H1 (cell line): ENCODE data around the gene PPP1R9A. TPM values are rescaled to one million over a fixed set of nuclear protein-coding genes. Genes with fewer than 3 reads are reported as not detected.

ENCODE experiments used
- CTCF ChIA-PET: fragments of 300-600 bp; sonication (Branson Sonifier 250); formaldehyde crosslinking; loops from one replicate; lab custom pipeline; 2021; ENCODE audit not compliant: partially characterized antibody; lab: Charles Lee
- POLR2A ChIA-PET: fragments of 300-600 bp; sonication (Branson Sonifier 250); formaldehyde crosslinking; loops from one replicate; lab custom pipeline; 2021; ENCODE audit warnings: inconsistent platforms; ENCODE audit not compliant: partially characterized antibody; lab: Charles Lee
- DNase-seq, 2 experiments: peaks; one replicate each; pipeline versions ENCODE4 v3.0.0 to v3.0.0-alpha.2; 2010 to 2022; ENCODE audit warnings: low spot score in 2 of 2, low read depth in 1 of 2, mixed read lengths in 1 of 2
- FAIRE-seq: peaks from 2 replicates; lab custom pipeline; 2011; peaks lifted over from hg19 to GRCh38; lab: Jason Lieb, UNC
- H2AFZ ChIP-seq: 2 replicates; pipeline ENCODE4 v1.8.1; 2012; ENCODE audit warnings: low read length, inconsistent platforms
- H2AK5ac ChIP-seq: 2 replicates; pipeline ENCODE4 v1.6.1; 2013; ENCODE audit warnings: low read depth, low read length
- H2BK120ac ChIP-seq: replicated peaks from 2 replicates; pipeline ENCODE3; 2013; ENCODE audit warnings: low read depth, low read length, inconsistent platforms
- H2BK12ac ChIP-seq: 2 replicates; pipeline ENCODE4 v1.6.1; 2013; ENCODE audit warnings: low read depth, low read length
- H2BK15ac ChIP-seq: 2 replicates; pipeline ENCODE4 v1.6.1; 2013; ENCODE audit warnings: low read length
- H2BK20ac ChIP-seq: 2 replicates; pipeline ENCODE4 v1.6.1; 2013; ENCODE audit warnings: low read length
- H2BK5ac ChIP-seq: 2 replicates; pipeline ENCODE4 v1.6.1; 2013; ENCODE audit warnings: low read depth, low read length
- H3K14ac ChIP-seq: 2 replicates; pipeline ENCODE4 v1.6.1; 2013; ENCODE audit warnings: inconsistent platforms; ENCODE audit not compliant: insufficient read length
- H3K18ac ChIP-seq: 2 replicates; pipeline ENCODE4 v1.6.1; 2013; ENCODE audit warnings: low read length; ENCODE audit errors: extremely low read depth
- H3K23ac ChIP-seq: 2 replicates; pipeline ENCODE4 v1.6.1; 2013; ENCODE audit warnings: inconsistent platforms; ENCODE audit not compliant: insufficient read length
- H3K23me2 ChIP-seq: 2 replicates; pipeline ENCODE4 v1.6.1; 2013; ENCODE audit warnings: low read depth, low read length
- H3K27ac ChIP-seq: 2 replicates; pipeline ENCODE4 v1.6.1; 2011; ENCODE audit warnings: low read depth, low read length, inconsistent platforms
- H3K27me3 ChIP-seq, 4 experiments: replicated peaks in 1 of 4; 1 replicate in 1 of 4; 2 replicates in 3 of 4; pipeline versions ENCODE4 v1.6.1 to v1.8.1; 2011 to 2013; ENCODE audit warnings: low read length in 3 of 4, mild to moderate bottlenecking in 3 of 4, inconsistent platforms in 2 of 4, mixed read lengths in 2 of 4, moderate library complexity in 1 of 4; ENCODE audit not compliant: control insufficient read depth in 3 of 4, insufficient read depth in 3 of 4; ENCODE audit errors: extremely low read depth in 1 of 4
- H3K36me3 ChIP-seq, 4 experiments: 2 replicates each; pipeline versions ENCODE4 v1.6.1 to v1.8.1; 2011 to 2013; ENCODE audit warnings: mild to moderate bottlenecking in 4 of 4, low read length in 3 of 4, moderate library complexity in 2 of 4, control low read depth in 1 of 4, inconsistent platforms in 1 of 4; ENCODE audit not compliant: insufficient read depth in 4 of 4, control insufficient read depth in 2 of 4
- H3K4ac ChIP-seq: replicated peaks from 2 replicates; pipeline ENCODE3; 2013; ENCODE audit warnings: low read length, low read depth, mixed read lengths, inconsistent platforms; ENCODE audit not compliant: insufficient read length
- H3K4me1 ChIP-seq, 4 experiments: replicated peaks in 1 of 4; 1 replicate in 1 of 4; 2 replicates in 3 of 4; pipeline versions ENCODE4 v1.6.1 to v1.8.1; 2011 to 2013; ENCODE audit warnings: low read length in 3 of 4, inconsistent platforms in 2 of 4, mixed read lengths in 1 of 4; ENCODE audit not compliant: insufficient read depth in 4 of 4, control insufficient read depth in 3 of 4
- H3K4me2 ChIP-seq, 2 experiments: 2 replicates each; pipeline versions ENCODE4 v1.6.1 to v1.8.1; 2011 to 2013; ENCODE audit warnings: low read depth in 2 of 2, low read length in 2 of 2, control low read depth in 1 of 2, inconsistent platforms in 1 of 2, mild to moderate bottlenecking in 1 of 2; ENCODE audit not compliant: insufficient read depth in 1 of 2
- H3K4me3 ChIP-seq, 4 experiments: fragments of 200-600, 300-600 bp in 1 of 4; sonication (generic), shearing (Covaris generic), sonication (Bioruptor Twin) in 1 of 4; 2 replicates each; pipeline versions ENCODE4 v1.5.1 to v1.8.1; 2011 to 2016; ENCODE audit warnings: low read length in 4 of 4, low read depth in 3 of 4, control low read depth in 2 of 4, inconsistent platforms in 2 of 4, mild to moderate bottlenecking in 2 of 4, mixed read lengths in 1 of 4, moderate library complexity in 1 of 4; ENCODE audit not compliant: insufficient read depth in 2 of 4; ENCODE audit errors: extremely low read depth in 1 of 4
- H3K56ac ChIP-seq: replicated peaks from 2 replicates; pipeline ENCODE3; 2013; ENCODE audit warnings: low read depth, mild to moderate bottlenecking, mixed read lengths, low read length, inconsistent platforms; ENCODE audit not compliant: insufficient read length
- H3K79me1 ChIP-seq: 2 replicates; pipeline ENCODE4 v1.6.1; 2013; ENCODE audit warnings: low read depth, low read length, control low read depth
- H3K79me2 ChIP-seq, 2 experiments: 2 replicates each; pipeline versions ENCODE4 v1.6.1 to v1.8.1; 2012 to 2013; ENCODE audit warnings: low read length in 2 of 2, mild to moderate bottlenecking in 2 of 2, inconsistent platforms in 1 of 2; ENCODE audit not compliant: insufficient read depth in 2 of 2, control insufficient read depth in 1 of 2
- H3K9ac ChIP-seq, 4 experiments: replicated peaks in 1 of 4; 1 replicate in 1 of 4; 2 replicates in 3 of 4; pipeline versions ENCODE4 v1.6.1 to v1.8.1; 2011 to 2013; ENCODE audit warnings: low read depth in 3 of 4, low read length in 3 of 4, control low read depth in 2 of 4, mild to moderate bottlenecking in 2 of 4, moderate library complexity in 2 of 4, inconsistent platforms in 1 of 4; ENCODE audit errors: extremely low read depth in 1 of 4
- H3K9me3 ChIP-seq, 2 experiments: 2 replicates each; pipeline versions ENCODE4 v1.6.1 to v1.8.1; 2012 to 2013; ENCODE audit warnings: mild to moderate bottlenecking in 2 of 2, moderate library complexity in 2 of 2, control low read depth in 1 of 2, inconsistent platforms in 1 of 2, low read depth in 1 of 2, low read length in 1 of 2, mixed read lengths in 1 of 2; ENCODE audit not compliant: insufficient read depth in 2 of 2
- H4K20me1 ChIP-seq, 2 experiments: replicated peaks in 1 of 2; 2 replicates each; pipeline versions ENCODE3 to v1.8.1; 2011 to 2013; ENCODE audit warnings: inconsistent platforms in 2 of 2, low read length in 2 of 2, mild to moderate bottlenecking in 1 of 2; ENCODE audit not compliant: insufficient read depth in 2 of 2, control insufficient read depth in 1 of 2
- H4K5ac ChIP-seq: 2 replicates; pipeline ENCODE4 v1.6.1; 2013; ENCODE audit warnings: low read length, low read depth, mixed read lengths, inconsistent platforms; ENCODE audit not compliant: insufficient read length
- H4K8ac ChIP-seq: 2 replicates; pipeline ENCODE4 v1.8.0; 2013; ENCODE audit warnings: mild to moderate bottlenecking, moderate library complexity, low read length, inconsistent platforms; ENCODE audit not compliant: insufficient read depth; ENCODE audit errors: extremely low read depth
- H4K91ac ChIP-seq: replicated peaks from 2 replicates; pipeline ENCODE3; 2013; ENCODE audit warnings: low read length, mixed read lengths, inconsistent platforms; ENCODE audit not compliant: insufficient read length
- CTBP2 ChIP-seq: IDR thresholded peaks from 2 replicates; pipeline ENCODE4 v1.7.0; 2011; ENCODE audit warnings: borderline replicate concordance, mild to moderate bottlenecking, moderate library complexity, mixed read lengths, low read length; ENCODE audit not compliant: insufficient read depth, insufficient read length
- FOSL1 ChIP-seq: IDR thresholded peaks from 2 replicates; pipeline ENCODE4 v1.6.1; 2011; ENCODE audit warnings: mild to moderate bottlenecking, low read depth, low read length, moderate library complexity; ENCODE audit not compliant: insufficient read depth
- PHF8 ChIP-seq: fragments of 200-600 bp; sonication (generic); conservative IDR thresholded peaks from 2 replicates; pipeline ENCODE4 v1.7.1; 2012; ENCODE audit warnings: low read depth, mild to moderate bottlenecking, inconsistent platforms, low read length, moderate library complexity
- POLR2A ChIP-seq, 2 experiments: IDR thresholded peaks; 1 replicate in 1 of 2; 2 replicates in 1 of 2; pipeline ENCODE4 v1.6.1; 2011; ENCODE audit warnings: low read depth in 2 of 2, low read length in 2 of 2, mild to moderate bottlenecking in 2 of 2; ENCODE audit errors: control extremely low read depth in 1 of 2
- POLR2AphosphoS5 ChIP-seq: IDR thresholded peaks from 2 replicates; pipeline ENCODE4 v1.6.1; 2011; ENCODE audit warnings: low read depth, low read length
- POU5F1 ChIP-seq: IDR thresholded peaks from 2 replicates; pipeline ENCODE4 v1.6.1; 2011; ENCODE audit warnings: low read depth, mild to moderate bottlenecking, low read length, moderate library complexity
- RBBP5 ChIP-seq: IDR thresholded peaks from 2 replicates; pipeline ENCODE4 v1.7.1; 2012; ENCODE audit warnings: low read depth, mild to moderate bottlenecking, inconsistent platforms, low read length, moderate library complexity, borderline replicate concordance
- RNF2 ChIP-seq: fragments of 200-900, 300-1000 bp; sonication (generic); IDR thresholded peaks from 2 replicates; pipeline ENCODE4 v1.7.1; 2016; ENCODE audit warnings: borderline replicate concordance, low read depth, mild to moderate bottlenecking, antibody characterized with exemption, low read length; ENCODE audit not compliant: poor library complexity, severe bottlenecking; ENCODE audit errors: missing control alignments
- TAF1 ChIP-seq: IDR thresholded peaks from 2 replicates; pipeline ENCODE4 v1.6.1; 2011; ENCODE audit warnings: mild to moderate bottlenecking, low read depth, low read length
- TAF7 ChIP-seq: optimal IDR thresholded peaks from 2 replicates; pipeline ENCODE3; 2011; ENCODE audit warnings: low read depth, mild to moderate bottlenecking, inconsistent platforms, low read length, moderate library complexity, borderline replicate concordance
- TEAD4 ChIP-seq: IDR thresholded peaks from 2 replicates; pipeline ENCODE4 v1.6.1; 2012; ENCODE audit warnings: low read depth, low read length, inconsistent platforms, mixed read lengths
- WGBS, 2 experiments: shearing (Covaris generic) in 1 of 2; methylation state at CpG; one replicate each; pipeline versions ENCODE4 v1.1.6 to v1.1.7; 2013 to 2015; ENCODE audit warnings: low lambda C conversion rate in 2 of 2, mixed read lengths in 2 of 2, inconsistent platforms in 1 of 2, low coverage in 1 of 2, missing lambda C conversion rate in 1 of 2; ENCODE audit not compliant: insufficient replicate concordance in 2 of 2, insufficient coverage in 1 of 2, insufficient read length in 1 of 2; ENCODE audit errors: extremely low coverage in 1 of 2, missing lambda C conversion rate in 1 of 2; 5-methylcytosine and 5-hydroxymethylcytosine counted together
- polyA plus RNA-seq, 7 experiments: library from polyadenylated mRNA; depleted of rRNA in 3 of 7; stranded (reverse) in 5 of 7; unstranded in 2 of 7; fragments of >200 nt in 5 of 7; fragments of 200-250 nt in 2 of 7; gene quantifications; 1 replicate in 5 of 7; 2 replicates in 1 of 7; 4 replicates in 1 of 7; pipeline versions ENCODE4 v1.2.1 to v1.2.3, GENCODE V29; 2011 to 2013; ENCODE audit warnings: missing spikeins in 2 of 7, mixed read lengths in 2 of 7
- total RNA-seq: library from RNA; stranded (reverse); fragmentation: NEBNext Ultra II Directional; extraction: Animal tissue kit (Norgen Biotek cat#: 25700); gene quantifications from 2 replicates; pipeline ENCODE4 v1.2.1, GENCODE V29; 2021
- TF ChIP-seq, protein P1 (sequence below): IDR thresholded peaks from 2 replicates; pipeline ENCODE4 v1.6.1; 2011; ENCODE audit warnings: low read length, improper control_type of control experiment
- TF ChIP-seq, protein P2 (sequence below): IDR thresholded peaks from 2 replicates; pipeline ENCODE4 v1.6.1; 2012; ENCODE audit warnings: inconsistent platforms

The PPP1R9A gene
- total and polyA plus RNA-seq, 2 of the 8 experiments (the other 6 are each of a cell fraction or from before 2014, with no cell fraction given), result 3.0 to 20.3 TPM

DNA sequence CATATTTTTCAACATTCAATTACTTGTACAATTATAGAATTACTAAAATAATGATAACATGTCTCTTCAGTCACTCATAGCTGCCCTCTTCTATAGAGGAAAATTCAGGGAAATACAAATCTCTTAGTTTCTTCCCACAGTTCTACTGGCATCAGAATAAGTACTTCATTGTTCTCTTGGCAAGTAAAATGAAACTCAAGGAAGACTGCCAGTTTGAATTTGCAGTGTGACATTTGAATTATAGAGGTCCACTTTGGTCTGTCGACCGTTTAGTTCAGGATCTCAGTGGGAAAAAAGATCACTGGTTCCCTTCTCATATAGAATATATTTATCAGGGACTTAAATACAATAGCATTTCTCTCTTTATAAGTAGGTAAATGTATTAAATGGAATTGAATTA is 302.4 kb downstream of the PPP1R9A start:
- H3K23me2 ChIP-seq, result peaks cover under 1% of the 10 kb centered on the region; the same call in 1 of the 2 replicates
- H2AFZ ChIP-seq, result no peak overlapping the region
- no peak overlapping the region for H3K9ac ChIP-seq
- no peak overlapping the region for H3K23ac ChIP-seq
- H4K5ac ChIP-seq, result no peak overlapping the region
- H3K36me3 ChIP-seq, result no peaks in the 10 kb centered on the region
- 97% methylated on average over 2 of the region's 2 CpGs; no CpG with 5 or more reads in 1 of the 2 experiments for WGBS, 2 experiments
- H3K4me1 ChIP-seq, result no peaks in the 10 kb centered on the region
- no peak overlapping the region for H3K4me3 ChIP-seq
- no peak overlapping the region for H2BK20ac ChIP-seq
- no peaks in the 10 kb centered on the region; a peak in 1 of 4 replicates for H3K9me3 ChIP-seq
- POLR2A ChIA-PET, result no interaction called here
- no peak overlapping the region for H2BK5ac ChIP-seq
- no peak overlapping the region for H2BK15ac ChIP-seq
- no peak overlapping the region for H3K18ac ChIP-seq
- no peak overlapping the region for H3K56ac ChIP-seq
- H4K8ac ChIP-seq, result no peak overlapping the region
- no peak overlapping the region for H3K4me2 ChIP-seq
- no peak overlapping the region for H3K4ac ChIP-seq
- H3K14ac ChIP-seq, result no peak overlapping the region
- no peaks in the 10 kb centered on the region for H3K27me3 ChIP-seq
- no peaks in the 10 kb centered on the region for H3K79me2 ChIP-seq
- no peak overlapping the region for H2AK5ac ChIP-seq
- H2BK12ac ChIP-seq, result no peak overlapping the region
- no peaks in the 10 kb centered on the region for H3K79me1 ChIP-seq
- H3K27ac ChIP-seq, result no peak overlapping the region
- H4K20me1 ChIP-seq, result peaks cover 0 to under 1% of the 10 kb centered on the region in 2 experiments
- DNase-seq, result no peak
- CTCF ChIA-PET, result no interaction called here
- no peak overlapping the region for H4K91ac ChIP-seq
- H2BK120ac ChIP-seq, result no peak overlapping the region
- FAIRE-seq, result no peak
- no peak for TF ChIP-seq TAF1
- TF ChIP-seq FOSL1, result no peak
- TF ChIP-seq CTBP2, result no peak
- no peak for TF ChIP-seq PHF8
- TF ChIP-seq, protein P1, sequence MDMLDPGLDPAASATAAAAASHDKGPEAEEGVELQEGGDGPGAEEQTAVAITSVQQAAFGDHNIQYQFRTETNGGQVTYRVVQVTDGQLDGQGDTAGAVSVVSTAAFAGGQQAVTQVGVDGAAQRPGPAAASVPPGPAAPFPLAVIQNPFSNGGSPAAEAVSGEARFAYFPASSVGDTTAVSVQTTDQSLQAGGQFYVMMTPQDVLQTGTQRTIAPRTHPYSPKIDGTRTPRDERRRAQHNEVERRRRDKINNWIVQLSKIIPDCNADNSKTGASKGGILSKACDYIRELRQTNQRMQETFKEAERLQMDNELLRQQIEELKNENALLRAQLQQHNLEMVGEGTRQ, result no peak
- TF ChIP-seq RBBP5, result no peak
- no peak for TF ChIP-seq POU5F1
- TF ChIP-seq POLR2A (IDR thresholded peaks at IDR 0.05; ENCODE audit: control extremely low read depth in 1 of 2, low read depth in 2 of 2, low read length in 2 of 2), result no peak
- TF ChIP-seq, protein P2, sequence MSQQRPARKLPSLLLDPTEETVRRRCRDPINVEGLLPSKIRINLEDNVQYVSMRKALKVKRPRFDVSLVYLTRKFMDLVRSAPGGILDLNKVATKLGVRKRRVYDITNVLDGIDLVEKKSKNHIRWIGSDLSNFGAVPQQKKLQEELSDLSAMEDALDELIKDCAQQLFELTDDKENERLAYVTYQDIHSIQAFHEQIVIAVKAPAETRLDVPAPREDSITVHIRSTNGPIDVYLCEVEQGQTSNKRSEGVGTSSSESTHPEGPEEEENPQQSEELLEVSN, result no peak
- no peak for TF ChIP-seq RNF2
- TF ChIP-seq TAF7, result no peak
- no peak for TF ChIP-seq TEAD4
- no peak for TF ChIP-seq POLR2AphosphoS5
